ENCODE data around the gene TPCN1.

The TPCN1 gene

DNA sequence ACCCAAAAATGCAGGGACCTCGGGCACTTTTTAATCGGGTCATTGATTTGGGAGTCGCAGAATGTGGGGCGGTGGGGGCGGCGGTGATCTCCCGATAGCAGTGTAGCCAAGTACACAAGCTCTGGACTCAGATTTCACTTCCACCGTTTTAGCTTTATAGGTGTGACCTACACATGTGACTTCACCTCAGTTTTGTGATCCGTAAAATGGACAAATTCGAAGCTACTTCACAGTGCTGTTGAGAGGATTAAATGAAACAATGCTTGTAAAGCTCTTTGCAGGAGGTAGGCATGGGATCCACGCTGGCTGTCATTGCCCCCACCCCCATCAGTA lies 35.3 kb upstream of the TPCN1 start:
- H3K4me3 ChIP-seq (ENCODE audit: control insufficient read depth, low read depth, low read length), result peak overlapping the region; percentile 83
- TF ChIP-seq, protein P1, sequence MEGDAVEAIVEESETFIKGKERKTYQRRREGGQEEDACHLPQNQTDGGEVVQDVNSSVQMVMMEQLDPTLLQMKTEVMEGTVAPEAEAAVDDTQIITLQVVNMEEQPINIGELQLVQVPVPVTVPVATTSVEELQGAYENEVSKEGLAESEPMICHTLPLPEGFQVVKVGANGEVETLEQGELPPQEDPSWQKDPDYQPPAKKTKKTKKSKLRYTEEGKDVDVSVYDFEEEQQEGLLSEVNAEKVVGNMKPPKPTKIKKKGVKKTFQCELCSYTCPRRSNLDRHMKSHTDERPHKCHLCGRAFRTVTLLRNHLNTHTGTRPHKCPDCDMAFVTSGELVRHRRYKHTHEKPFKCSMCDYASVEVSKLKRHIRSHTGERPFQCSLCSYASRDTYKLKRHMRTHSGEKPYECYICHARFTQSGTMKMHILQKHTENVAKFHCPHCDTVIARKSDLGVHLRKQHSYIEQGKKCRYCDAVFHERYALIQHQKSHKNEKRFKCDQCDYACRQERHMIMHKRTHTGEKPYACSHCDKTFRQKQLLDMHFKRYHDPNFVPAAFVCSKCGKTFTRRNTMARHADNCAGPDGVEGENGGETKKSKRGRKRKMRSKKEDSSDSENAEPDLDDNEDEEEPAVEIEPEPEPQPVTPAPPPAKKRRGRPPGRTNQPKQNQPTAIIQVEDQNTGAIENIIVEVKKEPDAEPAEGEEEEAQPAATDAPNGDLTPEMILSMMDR (IDR thresholded peaks at IDR 0.05; ENCODE audit: control insufficient read depth, insufficient read depth, low read depth, low read length, missing control alignments), result no peak
- DNase-seq (ENCODE audit: low read depth), result no peak

DNA sequence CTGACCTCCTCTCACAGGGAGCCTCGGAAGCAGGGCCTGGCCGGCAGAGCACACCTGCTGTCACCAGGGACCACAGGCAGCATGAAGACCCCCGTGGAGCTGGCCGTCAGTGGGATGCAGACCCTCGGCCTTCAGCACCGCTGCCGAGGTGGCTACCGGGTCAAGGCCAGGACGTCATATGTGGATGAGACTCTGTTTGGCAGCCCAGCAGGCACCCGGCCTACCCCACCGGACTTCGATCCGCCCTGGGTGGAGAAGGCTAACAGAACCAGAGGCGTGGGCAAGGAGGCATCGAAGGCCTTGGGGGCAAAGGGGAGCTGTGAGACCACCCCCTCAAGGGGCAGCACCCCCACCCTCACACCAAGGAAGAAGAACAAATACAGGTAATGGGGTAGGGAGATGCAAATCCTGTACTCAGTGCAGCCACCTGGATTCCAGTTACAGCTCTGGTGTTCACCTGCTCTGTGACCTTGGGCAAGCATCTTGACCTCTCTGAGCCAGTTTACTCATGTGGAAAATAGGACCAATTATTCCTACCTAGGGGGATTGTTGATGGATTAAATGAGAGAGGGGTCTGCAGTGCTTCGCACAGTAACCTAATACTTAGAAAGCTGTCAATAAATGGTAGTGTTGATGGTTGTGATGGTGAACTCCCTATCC lies 34.5 kb upstream of the TPCN1 start:
- TF ChIP-seq, protein P1 (IDR thresholded peaks at IDR 0.05; ENCODE audit: control insufficient read depth, insufficient read depth, low read depth, low read length, missing control alignments), result no peak
- DNase-seq (ENCODE audit: low read depth), result no peak
- H3K4me3 ChIP-seq (ENCODE audit: control insufficient read depth, low read depth, low read length), result peak overlapping the region; percentile 83

DNA sequence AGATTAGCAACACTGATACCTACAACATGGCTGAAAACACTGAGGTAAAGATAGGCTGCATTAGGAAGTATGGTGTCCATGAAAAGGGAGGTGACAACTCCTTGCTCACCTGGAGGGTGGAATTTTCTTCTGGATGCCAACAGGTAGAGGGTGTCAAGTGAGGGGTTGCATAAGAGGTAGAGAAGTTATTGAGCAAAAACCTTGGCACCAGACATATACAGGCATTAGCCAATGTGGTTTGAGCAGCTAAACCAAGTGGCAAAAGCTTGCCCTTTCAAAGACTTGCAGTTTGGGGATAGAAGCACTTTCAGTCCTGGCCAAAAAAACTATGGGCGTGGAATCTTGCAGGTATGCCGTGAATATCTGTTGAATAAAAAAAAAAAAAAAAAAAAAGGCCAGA lies 31.9 kb upstream of the TPCN1 start:
- no peak overlapping the region for H3K4me3 ChIP-seq (ENCODE audit: control insufficient read depth, low read depth, low read length)
- TF ChIP-seq, protein P1 (IDR thresholded peaks at IDR 0.05; ENCODE audit: control insufficient read depth, insufficient read depth, low read depth, low read length, missing control alignments), result no peak
- no peak for DNase-seq (ENCODE audit: low read depth)

- no peak for DNase-seq (ENCODE audit: low read depth)
- TF ChIP-seq, protein P1 (IDR thresholded peaks at IDR 0.05; ENCODE audit: control insufficient read depth, insufficient read depth, low read depth, low read length, missing control alignments), result no peak
- no peak overlapping the region for H3K4me3 ChIP-seq (ENCODE audit: control insufficient read depth, low read depth, low read length)
Observed at GRCh38 chr12:113190761-113191160, 30.5 kb upstream of the TPCN1 start.

DNA sequence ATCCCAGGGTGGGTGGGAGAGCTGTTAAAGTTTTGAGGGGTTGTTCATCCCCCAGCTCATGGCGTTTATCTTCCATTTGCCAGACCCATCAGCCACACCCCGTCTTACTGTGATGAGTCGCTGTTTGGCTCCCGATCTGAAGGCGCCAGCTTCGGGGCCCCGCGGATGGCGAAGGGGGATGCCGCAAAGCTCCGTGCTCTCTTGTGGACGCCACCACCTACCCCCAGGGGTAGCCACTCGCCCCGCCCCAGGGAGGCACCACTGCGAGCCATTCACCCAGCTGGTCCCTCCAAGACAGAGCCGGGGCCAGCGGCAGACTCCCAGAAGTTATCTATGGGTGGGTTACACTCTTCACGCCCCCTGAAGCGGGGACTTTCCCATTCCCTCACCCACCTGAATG lies 30.0 kb upstream of the TPCN1 start:
- DNase-seq (ENCODE audit: low read depth), result no peak
- TF ChIP-seq, protein P1 (IDR thresholded peaks at IDR 0.05; ENCODE audit: control insufficient read depth, insufficient read depth, low read depth, low read length, missing control alignments), result no peak
- H3K4me3 ChIP-seq (ENCODE audit: control insufficient read depth, low read depth, low read length), result no peak overlapping the region

DNA sequence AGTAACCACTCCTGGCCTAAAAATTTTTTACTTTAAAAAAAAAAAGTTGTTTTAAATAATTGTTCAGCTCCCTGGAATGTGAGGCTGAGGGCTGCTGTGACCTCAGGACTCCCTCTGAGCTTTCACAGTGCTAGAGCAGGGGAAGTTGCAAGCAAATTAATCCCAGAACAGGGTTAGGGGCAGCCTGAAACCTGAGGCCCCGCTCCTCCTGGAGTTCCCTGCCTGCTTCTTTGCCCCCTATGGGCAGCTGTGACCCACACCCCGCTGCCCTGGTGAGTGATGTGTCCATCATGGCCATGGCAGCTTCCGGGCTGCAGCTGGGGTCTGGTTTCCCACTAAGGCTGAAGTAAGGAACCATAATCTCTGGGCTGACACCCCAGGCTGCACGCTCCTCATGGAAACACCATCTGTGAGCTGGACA lies 26.3 kb upstream of the TPCN1 start:
- DNase-seq (ENCODE audit: low read depth), result no peak
- no peak overlapping the region for H3K4me3 ChIP-seq (ENCODE audit: control insufficient read depth, low read depth, low read length)
- TF ChIP-seq, protein P1 (IDR thresholded peaks at IDR 0.05; ENCODE audit: control insufficient read depth, insufficient read depth, low read depth, low read length, missing control alignments), result peak; percentile 3

DNA sequence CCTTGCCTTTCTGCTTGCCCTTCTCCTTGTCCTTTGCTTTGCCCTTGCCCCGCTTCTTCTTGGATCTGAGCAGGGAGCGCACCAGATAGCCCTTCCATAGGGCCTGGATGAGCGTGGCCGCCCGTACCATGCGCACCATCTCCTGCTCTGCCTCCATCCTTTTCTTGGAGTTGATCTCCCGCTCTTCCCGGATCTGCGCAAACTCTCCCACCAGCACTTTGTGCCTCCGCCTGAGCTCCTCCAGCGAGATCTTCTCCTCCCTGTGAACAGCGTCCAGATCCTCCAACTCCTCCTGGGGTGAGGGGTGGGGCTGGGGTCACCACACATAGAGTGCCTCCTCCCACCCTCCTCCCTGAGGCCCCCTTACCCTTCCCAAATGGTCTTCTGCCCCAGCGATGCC lies 25.7 kb upstream of the TPCN1 start:
- no peak overlapping the region for H3K4me3 ChIP-seq (ENCODE audit: control insufficient read depth, low read depth, low read length)
- no peak for DNase-seq (ENCODE audit: low read depth)
- TF ChIP-seq, protein P1 (IDR thresholded peaks at IDR 0.05; ENCODE audit: control insufficient read depth, insufficient read depth, low read depth, low read length, missing control alignments), result no peak
